PC-3 (cell line): Measurements from ENCODE around the gene ARNT2. TPM values are rescaled to one million over a fixed set of nuclear protein-coding genes. Genes with fewer than 3 reads are reported as not detected.

Experiments
- ATAC-seq: fragments of 200-7000 bp; cut with Tn5 transposase; 2 replicates; pipeline ENCODE4 v1.9.1; 2020; ENCODE audit warnings: mild to moderate bottlenecking, moderate library complexity
- BruUV-seq: library from RNA; stranded (reverse); fragments of 400-500 nt; replicated peaks from 2 replicates; lab custom pipeline; 2021; lab: Mats Ljungman, UMichigan
- CTCF ChIA-PET: fragments of 300-600 bp; sonication (Branson Sonifier 250); formaldehyde crosslinking; loops from one replicate; lab custom pipeline; 2022; ENCODE audit warnings: antibody characterized with exemption; lab: Charles Lee
- POLR2A ChIA-PET: fragments of 300-600 bp; sonication (Branson Sonifier 250); formaldehyde crosslinking; loops from one replicate; lab custom pipeline; 2022; ENCODE audit warnings: antibody characterized with exemption; ENCODE audit not compliant: unreplicated experiment; lab: Charles Lee
- DNase-seq: peaks from one replicate; pipeline ENCODE4 v3.0.0-alpha.2; 2015
- H2AFZ ChIP-seq: fragments of 300-600 bp; sonication (generic); 2 replicates; pipeline ENCODE4 v1.6.0; 2016; ENCODE audit warnings: antibody characterized with exemption, low read length
- H3F3A ChIP-seq: fragments of 300-600 bp; sonication (generic); one replicate; pipeline ENCODE4 v1.6.0; 2017; ENCODE audit warnings: antibody characterized with exemption, low read length, control low read depth, mild to moderate bottlenecking; ENCODE audit not compliant: unreplicated experiment
- H3K27ac ChIP-seq: fragments of 300-600 bp; sonication (generic); 2 replicates; pipeline ENCODE4 v1.5.1; 2016; ENCODE audit warnings: mild to moderate bottlenecking, low read length
- H3K27me3 ChIP-seq: fragments of 300-600 bp; sonication (generic); 2 replicates; pipeline ENCODE4 v1.6.1; 2016; ENCODE audit warnings: low read length, mixed read lengths
- H3K36me3 ChIP-seq: fragments of 300-600 bp; sonication (generic); 2 replicates; pipeline ENCODE4 v1.6.1; 2016; ENCODE audit warnings: low read depth, mixed run types, low read length, mixed read lengths
- H3K4me1 ChIP-seq: fragments of 300-600 bp; sonication (generic); 2 replicates; pipeline ENCODE4 v1.5.1; 2016; ENCODE audit warnings: low read length; ENCODE audit not compliant: insufficient read depth
- H3K4me2 ChIP-seq: fragments of 300-600 bp; sonication (generic); 2 replicates; pipeline ENCODE4 v1.6.0; 2016; ENCODE audit warnings: low read length
- H3K4me3 ChIP-seq: fragments of 300-600 bp; sonication (generic); 2 replicates; pipeline ENCODE4 v1.5.1; 2016; ENCODE audit warnings: mild to moderate bottlenecking, low read length, mixed read lengths
- H3K79me2 ChIP-seq: fragments of 300-600 bp; sonication (generic); 2 replicates; pipeline ENCODE4 v1.6.1; 2017; ENCODE audit warnings: low read length, mixed read lengths
- H3K9ac ChIP-seq: fragments of 300-600 bp; sonication (generic); 2 replicates; pipeline ENCODE4 v1.6.0; 2016; ENCODE audit warnings: mild to moderate bottlenecking, low read length
- H3K9me2 ChIP-seq: fragments of 300-600 bp; sonication (generic); replicated peaks from 2 replicates; pipeline ENCODE4 v1.6.1; 2016; ENCODE audit warnings: mixed run types, low read length, mixed read lengths
- H3K9me3 ChIP-seq: fragments of 300-600 bp; sonication (generic); 2 replicates; pipeline ENCODE4 v1.6.1; 2016; ENCODE audit warnings: low read length, mixed read lengths
- H4K20me1 ChIP-seq: fragments of 300-600 bp; sonication (generic); 2 replicates; pipeline ENCODE4 v1.6.1; 2016; ENCODE audit warnings: low read length, mixed read lengths
- EZH2 ChIP-seq: fragments of 300-600 bp; sonication (generic); IDR thresholded peaks from one replicate; pipeline ENCODE4 v1.6.1; 2017; ENCODE audit warnings: antibody characterized with exemption, mild to moderate bottlenecking, low read length; ENCODE audit not compliant: unreplicated experiment
- EZH2phosphoT487 ChIP-seq: fragments of 300-600 bp; sonication (generic); IDR thresholded peaks from 2 replicates; pipeline ENCODE4 v1.6.1; 2018; ENCODE audit warnings: mild to moderate bottlenecking, antibody characterized with exemption, low read length, borderline replicate concordance
- intact Hi-C: fragments of 100-400 bp; cut with micrococcal nuclease; formaldehyde crosslinking; loops from 2 replicates; pipeline ENCODE4 v1.9.0; 2023
- total RNA-seq: library from RNA; depleted of rRNA; stranded (reverse); fragments of >200 nt; gene quantifications from 2 replicates; pipeline ENCODE4 v1.2.3, GENCODE V29; 2014
- TF ChIP-seq, protein P1 (sequence below): fragments of 300-600 bp; sonication (generic); conservative IDR thresholded peaks from 2 replicates; pipeline ENCODE4 v1.5.1; 2017; ENCODE audit warnings: antibody characterized with exemption, low read depth, mild to moderate bottlenecking, low read length

Gene ARNT2
- total RNA-seq, 1 experiment from 2014 or later: 0.11 TPM

DNA sequence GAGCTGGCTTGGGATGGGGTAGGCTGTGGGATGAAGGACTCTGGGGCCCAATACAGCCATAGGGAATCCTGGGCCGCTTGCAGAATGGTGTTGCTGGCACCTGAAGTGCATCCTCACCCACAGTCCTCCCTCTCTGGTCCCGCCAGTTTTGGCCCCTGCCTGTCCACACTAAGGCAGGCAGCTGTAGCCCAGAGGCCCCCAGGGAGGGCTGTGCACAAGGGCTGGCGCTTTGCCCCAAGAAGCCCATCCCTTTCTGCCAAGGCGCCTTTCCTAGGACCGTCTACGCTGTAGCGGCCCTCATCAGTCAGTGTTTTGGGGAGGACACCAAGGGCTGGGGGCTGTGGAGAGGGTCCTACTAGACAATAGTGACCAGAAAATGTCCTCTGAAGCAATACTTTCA is 174.7 kb downstream of the ARNT2 start:
- H3K4me1 ChIP-seq: peaks cover 30% of the 10 kb centered on the region
- H2AFZ ChIP-seq: no peak overlapping the region
- ATAC-seq: no peak
- POLR2A ChIA-PET: no interaction called here
- H3K4me3 ChIP-seq: no peak overlapping the region
- intact Hi-C loops: no loop called here
- TF ChIP-seq, protein P1, sequence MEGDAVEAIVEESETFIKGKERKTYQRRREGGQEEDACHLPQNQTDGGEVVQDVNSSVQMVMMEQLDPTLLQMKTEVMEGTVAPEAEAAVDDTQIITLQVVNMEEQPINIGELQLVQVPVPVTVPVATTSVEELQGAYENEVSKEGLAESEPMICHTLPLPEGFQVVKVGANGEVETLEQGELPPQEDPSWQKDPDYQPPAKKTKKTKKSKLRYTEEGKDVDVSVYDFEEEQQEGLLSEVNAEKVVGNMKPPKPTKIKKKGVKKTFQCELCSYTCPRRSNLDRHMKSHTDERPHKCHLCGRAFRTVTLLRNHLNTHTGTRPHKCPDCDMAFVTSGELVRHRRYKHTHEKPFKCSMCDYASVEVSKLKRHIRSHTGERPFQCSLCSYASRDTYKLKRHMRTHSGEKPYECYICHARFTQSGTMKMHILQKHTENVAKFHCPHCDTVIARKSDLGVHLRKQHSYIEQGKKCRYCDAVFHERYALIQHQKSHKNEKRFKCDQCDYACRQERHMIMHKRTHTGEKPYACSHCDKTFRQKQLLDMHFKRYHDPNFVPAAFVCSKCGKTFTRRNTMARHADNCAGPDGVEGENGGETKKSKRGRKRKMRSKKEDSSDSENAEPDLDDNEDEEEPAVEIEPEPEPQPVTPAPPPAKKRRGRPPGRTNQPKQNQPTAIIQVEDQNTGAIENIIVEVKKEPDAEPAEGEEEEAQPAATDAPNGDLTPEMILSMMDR: no peak
- TF ChIP-seq EZH2 (no peak), EZH2phosphoT487 (no peak)
- CTCF ChIA-PET: no interaction called here
- DNase-seq: no peak
- no TSS peak for BruUV-seq
- no peaks in the 10 kb centered on the region for H3K27me3 ChIP-seq
- H3K9me2 ChIP-seq: no peaks in the 10 kb centered on the region
- H3K9ac ChIP-seq: peak overlapping the region; percentile 79; the same call in 1 of the 2 replicates
- H3K9me3 ChIP-seq: no peaks in the 10 kb centered on the region
- H3K79me2 ChIP-seq: no peaks in the 10 kb centered on the region
- no peak overlapping the region for H3K4me2 ChIP-seq
- H3K36me3 ChIP-seq: no peaks in the 10 kb centered on the region
- no peaks in the 10 kb centered on the region for H3F3A ChIP-seq
- H3K27ac ChIP-seq: peak overlapping the region; percentile 97; the same call in 1 of the 2 replicates
- no peaks in the 10 kb centered on the region for H4K20me1 ChIP-seq

- no peak for ATAC-seq
These were observed 175.4 kb downstream of the ARNT2 start for GRCh38 chr15:80579611-80580010.

GRCh38 chr15:80580106-80580505 is 175.9 kb downstream of the ARNT2 start:
- Histone ChIP-seq H3K9me3 (no peaks in the 10 kb centered on the region), H4K20me1 (no peaks in the 10 kb centered on the region), H3K36me3 (no peaks in the 10 kb centered on the region), H3K79me2 (no peaks in the 10 kb centered on the region), H3K4me1 (peaks cover 32% of the 10 kb centered on the region), H3K27ac (peak overlapping the region; percentile 97), H2AFZ (0 out of 2 replicates have a peak overlapping the region, but pooled peaks have one; percentile 37), H3F3A (no peaks in the 10 kb centered on the region), H3K9ac (peak overlapping the region; percentile 79), H3K9me2 (no peaks in the 10 kb centered on the region), H3K4me3 (no peak overlapping the region), H3K4me2 (peak overlapping the region; percentile 54), H3K27me3 (no peaks in the 10 kb centered on the region)
- ChIA-PET CTCF (no interaction called here), POLR2A (no interaction called here)
- BruUV-seq: no TSS peak
- TF ChIP-seq EZH2 (no peak), EZH2phosphoT487 (no peak)
- TF ChIP-seq, protein P1: no peak
- intact Hi-C loops: loop anchor here (10.0 kb wide), 1 partner anchor 165 kb away; no protein-coding TSS in a partner anchor
- ATAC-seq (peak; percentile 97), DNase-seq (peak; percentile 96)

More at GRCh38 chr15:80579611-80580010, 175.4 kb downstream of the ARNT2 start:
- no TSS peak for BruUV-seq
- Histone ChIP-seq H3K4me1 (peaks cover 30% of the 10 kb centered on the region), H2AFZ (0 out of 2 replicates have a peak overlapping the region, but pooled peaks have one; percentile 37), H3K9me2 (no peaks in the 10 kb centered on the region), H3K79me2 (no peaks in the 10 kb centered on the region), H3K9me3 (no peaks in the 10 kb centered on the region), H4K20me1 (no peaks in the 10 kb centered on the region), H3K4me3 (no peak overlapping the region), H3K27me3 (no peaks in the 10 kb centered on the region), H3K9ac (peak overlapping the region; percentile 79), H3K36me3 (no peaks in the 10 kb centered on the region), H3K4me2 (peak overlapping the region; percentile 50), H3F3A (no peaks in the 10 kb centered on the region), H3K27ac (peak overlapping the region; percentile 97)
- DNase-seq: no peak
- ChIA-PET CTCF (no interaction called here), POLR2A (no interaction called here)
- intact Hi-C loops: loop anchor here (10.0 kb wide), 1 partner anchor 165 kb away; no protein-coding TSS in a partner anchor
- TF ChIP-seq EZH2phosphoT487: no peak
- TF ChIP-seq, protein P1: no peak
- TF ChIP-seq EZH2: no peak
